GM10847 (cell line): ENCODE data around the gene ITFG2.

ENCODE experiments used
- POLR2A ChIP-seq: IDR thresholded peaks from 2 replicates; pipeline ENCODE4 v1.6.1; 2011; ENCODE audit not compliant: insufficient read length; ENCODE audit errors: extremely low read depth

ITFG2 gene

GRCh38 chr12:2812290-2813213 is at the start of gene ITFG2:
Gene ITFG2, plus strand, starts transcription at chr12:2812668. Its CDS starts 93 bp downstream, at chr12:2812761.
- peak; percentile 96 for TF ChIP-seq POLR2A

- no peak for TF ChIP-seq POLR2A
These were observed 48.1 kb upstream of the ITFG2 start for GRCh38 chr12:2764398-2764797.

GRCh38 chr12:2765052-2765451 is 47.4 kb upstream of the ITFG2 start:
- no peak for TF ChIP-seq POLR2A

DNA sequence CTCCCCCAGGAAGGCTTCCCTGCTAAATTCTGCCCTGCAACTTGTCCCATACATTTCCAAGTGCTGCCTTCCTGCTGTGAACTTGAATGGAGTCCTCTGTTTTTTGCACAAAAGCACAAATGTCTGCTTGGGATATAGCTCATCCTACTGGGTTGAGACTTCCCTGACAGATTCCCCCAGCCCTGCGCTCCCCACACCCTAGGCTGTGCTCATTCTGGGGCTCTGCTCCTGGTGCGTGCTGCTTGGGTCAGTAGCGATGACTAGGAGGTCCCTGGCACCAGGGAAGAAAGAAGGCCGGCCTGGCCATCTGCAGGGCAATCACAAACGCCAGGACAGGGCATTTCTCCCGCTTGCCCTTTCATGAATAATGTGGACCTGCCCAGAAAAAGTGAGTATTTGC is 46.9 kb upstream of the ITFG2 start:
- no peak for TF ChIP-seq POLR2A

DNA sequence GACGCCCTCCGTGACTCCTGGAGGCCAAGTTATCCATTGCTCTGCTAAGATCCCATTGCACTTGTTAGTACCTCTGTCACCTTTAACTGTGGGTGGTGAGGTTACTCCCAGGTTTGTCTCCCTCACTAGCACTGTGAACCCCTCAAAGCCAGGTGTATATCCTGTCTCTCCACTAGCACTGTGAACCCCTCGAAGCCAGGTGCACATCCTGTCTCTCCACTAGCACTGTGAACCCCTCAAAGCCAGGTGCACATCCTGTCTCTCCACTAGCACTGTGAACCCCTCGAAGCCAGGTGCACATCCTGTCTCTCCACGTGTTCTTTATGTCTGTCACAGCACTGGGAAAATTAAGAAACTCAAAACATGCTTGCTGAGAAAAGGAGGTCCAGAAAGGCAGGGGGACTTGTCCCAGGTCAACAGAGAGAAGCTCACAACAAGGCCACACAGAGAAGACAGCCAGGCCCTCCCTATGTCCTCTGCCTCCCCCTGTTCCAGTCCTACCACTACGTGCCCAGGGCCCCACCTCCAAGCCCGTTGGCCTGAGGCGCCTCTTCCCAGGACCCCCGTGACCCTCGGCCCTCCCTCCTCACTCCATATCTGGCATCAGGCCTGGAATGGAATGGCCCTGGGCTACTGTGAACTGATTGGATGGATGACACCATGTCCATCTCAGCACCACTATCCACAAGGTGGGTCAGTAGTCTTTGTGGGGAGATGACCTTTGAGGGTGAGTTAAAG is 44.1 kb upstream of the ITFG2 start:
- no peak for TF ChIP-seq POLR2A

- no peak for TF ChIP-seq POLR2A
These were observed 42.5 kb upstream of the ITFG2 start for GRCh38 chr12:2769866-2770533.

DNA sequence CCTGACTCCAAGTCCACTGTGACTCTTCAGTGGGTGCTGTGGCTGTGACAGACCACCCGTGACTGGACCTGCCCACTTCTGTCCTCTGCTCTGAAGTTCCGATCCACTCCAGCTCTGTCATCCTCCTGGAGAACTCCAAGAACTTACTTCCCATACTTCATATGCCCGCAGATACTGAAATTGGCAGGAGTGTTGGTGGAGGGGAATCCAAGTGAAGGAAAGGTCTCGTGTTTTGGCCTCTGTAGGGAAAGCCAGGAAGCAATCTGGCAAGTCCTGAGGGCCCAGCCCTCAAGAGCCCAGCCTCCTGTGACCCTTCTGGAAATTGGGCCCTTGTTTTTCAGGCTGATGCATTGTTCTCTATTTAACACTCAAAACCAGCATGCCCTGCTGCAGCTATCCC is 40.1 kb upstream of the ITFG2 start:
- TF ChIP-seq POLR2A: no peak

- no peak for TF ChIP-seq POLR2A
These were observed 39.1 kb upstream of the ITFG2 start for GRCh38 chr12:2773199-2773875.

DNA sequence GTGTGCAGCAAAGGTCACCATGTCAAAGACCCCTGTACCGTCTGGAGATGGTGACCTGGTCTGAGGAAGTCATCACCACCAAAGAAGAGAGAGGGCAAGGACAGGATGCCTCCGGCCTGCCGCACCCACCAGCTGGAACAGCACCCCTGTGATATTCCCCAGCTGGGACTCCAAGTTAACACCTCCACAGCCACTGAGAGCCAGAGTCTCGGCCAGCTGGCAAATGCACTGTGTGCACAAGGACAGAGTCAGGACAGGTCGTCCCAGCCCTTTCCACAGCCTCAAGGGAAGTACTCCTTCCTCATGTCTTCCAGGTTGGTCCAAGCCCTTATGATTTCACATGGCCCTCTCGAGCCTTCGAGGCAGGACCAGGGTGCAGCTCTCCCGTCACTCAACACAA is 37.0 kb upstream of the ITFG2 start:
- no peak for TF ChIP-seq POLR2A

DNA sequence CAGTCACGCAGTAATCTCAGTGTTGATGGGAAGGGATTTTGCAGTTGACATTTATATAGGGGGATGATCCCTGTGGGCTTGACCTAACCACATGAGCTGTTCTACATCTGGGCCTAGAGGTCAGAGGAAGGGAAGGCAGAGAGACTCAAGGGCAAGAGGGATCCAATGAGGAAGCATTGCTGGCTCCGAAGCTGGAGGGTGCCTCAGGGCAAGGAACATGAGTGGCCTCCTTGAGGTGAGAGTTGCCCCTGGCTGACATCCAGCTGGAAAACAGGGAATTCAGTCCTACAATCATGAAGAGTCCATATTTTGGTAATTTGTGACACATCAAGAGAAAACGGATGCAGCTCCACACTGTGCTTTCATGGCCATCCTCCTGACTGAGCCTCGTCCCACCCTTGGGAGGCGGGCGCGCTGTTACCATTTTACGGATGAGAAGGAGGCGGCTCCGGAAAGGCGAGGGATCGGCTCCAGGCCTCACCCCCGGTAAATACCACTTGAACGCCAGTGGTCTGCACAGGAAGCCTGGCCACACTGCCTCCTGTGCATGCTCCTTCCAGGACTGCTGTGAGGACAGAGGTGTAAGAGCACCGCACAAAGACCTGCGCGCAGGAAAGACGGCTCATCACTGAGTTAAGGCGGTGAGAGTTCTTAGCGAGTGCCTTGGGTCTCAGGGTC is 36.2 kb upstream of the ITFG2 start:
- no peak for TF ChIP-seq POLR2A

DNA sequence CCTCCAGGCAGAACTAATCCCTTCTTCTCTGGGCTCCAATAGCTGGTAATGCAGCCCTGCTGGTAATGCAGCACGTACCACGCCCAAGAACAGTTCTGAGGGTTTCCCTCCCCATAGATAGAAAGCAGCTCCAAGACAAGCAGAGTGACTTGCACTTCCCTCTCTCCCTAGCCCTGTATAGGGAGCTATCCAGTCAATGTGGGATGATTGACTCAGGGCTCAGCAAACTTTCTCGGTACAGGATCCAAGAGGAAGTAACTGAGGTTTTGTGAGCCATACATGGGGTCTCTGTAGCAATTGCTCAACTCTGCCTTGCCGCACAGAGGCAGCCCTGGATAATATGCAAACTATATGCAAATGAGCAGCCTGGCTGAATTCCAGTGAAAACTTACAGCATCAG is 33.2 kb upstream of the ITFG2 start:
- no peak for TF ChIP-seq POLR2A

GRCh38 chr12:2783936-2784600 is 28.4 kb upstream of the ITFG2 start:
- TF ChIP-seq POLR2A: no peak

- no peak for TF ChIP-seq POLR2A
These were observed 27.5 kb upstream of the ITFG2 start for GRCh38 chr12:2785017-2785416.

DNA sequence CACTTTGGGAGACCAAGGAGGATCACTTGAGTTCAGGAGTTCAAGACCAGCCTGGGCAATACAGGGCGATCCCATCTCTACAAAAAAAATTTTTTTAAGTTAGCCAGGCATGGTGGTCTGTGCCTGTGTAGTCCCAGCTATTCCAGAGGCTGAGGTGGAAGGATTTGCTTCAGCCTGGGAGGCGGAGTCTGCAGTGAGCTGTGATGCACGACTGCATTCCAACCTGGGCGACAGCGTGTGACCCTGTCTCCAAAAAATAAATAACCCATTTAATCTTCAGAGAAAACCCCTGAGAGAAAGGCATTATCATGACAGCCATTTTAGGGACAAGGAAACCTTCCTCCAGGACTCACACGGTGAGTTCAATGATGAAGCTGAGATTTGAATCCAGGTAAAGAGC is 21.4 kb upstream of the ITFG2 start:
- TF ChIP-seq POLR2A: no peak
